Muscle layer of colon (tissue), 2 donors: ENCODE results near the gene BBS2.

Source experiments
- H3K27ac ChIP-seq: one replicate; pipeline ENCODE4 v1.7.0; 2013; ENCODE audit warnings: low read depth, mild to moderate bottlenecking, low read length, moderate library complexity
- H3K27me3 ChIP-seq, 2 donors: one replicate each; pipeline ENCODE4 v1.7.0; 2013; ENCODE audit warnings: low read length in 2 of 2, mild to moderate bottlenecking in 2 of 2; ENCODE audit not compliant: insufficient read depth in 2 of 2, control insufficient read depth in 1 of 2
- H3K36me3 ChIP-seq: one replicate; pipeline ENCODE4 v1.7.0; 2013; ENCODE audit warnings: mild to moderate bottlenecking, low read length; ENCODE audit not compliant: insufficient read depth
- H3K4me1 ChIP-seq: one replicate; pipeline ENCODE4 v1.7.0; 2013; ENCODE audit warnings: mild to moderate bottlenecking, low read length; ENCODE audit not compliant: insufficient read depth
- H3K4me3 ChIP-seq, 2 donors: one replicate each; pipeline ENCODE4 v1.7.0; 2013; ENCODE audit warnings: low read length in 2 of 2, low read depth in 1 of 2, mild to moderate bottlenecking in 1 of 2, moderate library complexity in 1 of 2
- H3K9ac ChIP-seq: one replicate; pipeline ENCODE4 v1.7.0; 2013; ENCODE audit warnings: low read length
- H3K9me3 ChIP-seq: one replicate; pipeline ENCODE4 v1.7.0; 2013; ENCODE audit warnings: mild to moderate bottlenecking, low read length
- donor health status: abdominal sarcoma.
- donor health status: Adenocarcinoma of cecum.

The BBS2 gene

DNA sequence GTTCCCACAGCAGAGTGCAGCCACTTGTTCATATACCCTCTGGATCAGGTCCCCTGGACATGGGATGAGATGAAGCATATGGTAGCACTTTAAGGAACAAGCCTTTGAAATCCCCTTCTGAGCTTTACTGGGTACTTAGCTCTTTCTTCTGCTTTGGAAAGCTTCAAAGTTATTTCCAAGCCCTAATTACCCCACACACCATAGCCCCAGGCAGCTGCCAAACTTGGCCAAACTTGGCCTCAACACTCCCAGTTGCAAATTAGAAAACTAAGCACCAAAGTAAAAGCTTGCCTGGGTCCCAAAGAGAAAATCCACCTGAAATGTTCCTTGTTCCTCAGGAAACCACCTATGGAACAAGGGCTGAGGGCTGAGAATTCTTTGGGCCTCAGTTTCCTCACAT, 29.3 kb upstream of the BBS2 start:
- Histone ChIP-seq H3K27ac (no peak overlapping the region), H3K9ac (no peak overlapping the region), H3K36me3 (no peaks in the 10 kb centered on the region)

DNA sequence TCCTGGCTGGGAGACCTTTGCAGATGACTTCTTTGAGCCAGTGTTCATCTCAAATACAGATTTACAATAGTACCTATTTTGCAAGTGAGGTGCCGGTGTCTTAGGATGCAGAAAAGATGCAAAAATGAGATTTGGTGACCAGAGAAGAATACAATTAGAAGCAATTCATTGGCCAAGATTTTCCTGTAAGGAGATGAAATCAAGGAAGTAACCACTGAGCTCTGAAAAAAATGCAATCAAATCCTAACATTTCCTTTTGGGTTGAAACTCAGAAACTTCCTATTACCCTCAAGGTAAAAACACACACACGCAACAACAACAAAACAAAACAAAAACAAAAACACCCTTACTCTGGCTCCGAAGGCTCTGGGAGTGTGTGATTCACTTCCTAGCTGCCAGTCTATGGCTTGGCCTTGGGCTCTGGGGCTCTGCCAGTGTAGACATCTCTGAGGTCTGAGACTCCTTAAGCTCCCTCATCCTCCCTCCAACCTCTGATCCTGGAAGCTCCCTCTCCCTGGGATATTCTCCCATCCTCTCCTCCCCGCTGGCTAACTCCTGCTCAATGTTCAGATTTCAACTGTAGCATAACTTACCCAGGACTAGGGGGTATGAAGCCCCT, 28.2 kb upstream of the BBS2 start:
- no peaks in the 10 kb centered on the region for H3K27me3 ChIP-seq
- H3K27ac ChIP-seq = no peak overlapping the region
- H3K4me1 ChIP-seq = peaks cover 7% of the 10 kb centered on the region
- no peak overlapping the region for H3K9ac ChIP-seq
- no peaks in the 10 kb centered on the region for H3K9me3 ChIP-seq
- no peaks in the 10 kb centered on the region for H3K36me3 ChIP-seq
- H3K4me3 ChIP-seq = no peak overlapping the region

More for the DNA sequence above, 29.3 kb upstream of the BBS2 start:
- H3K4me3 ChIP-seq = no peak overlapping the region
- peaks cover 7% of the 10 kb centered on the region for H3K4me1 ChIP-seq
- no peaks in the 10 kb centered on the region for H3K9me3 ChIP-seq
- H3K27me3 ChIP-seq = no peaks in the 10 kb centered on the region

DNA sequence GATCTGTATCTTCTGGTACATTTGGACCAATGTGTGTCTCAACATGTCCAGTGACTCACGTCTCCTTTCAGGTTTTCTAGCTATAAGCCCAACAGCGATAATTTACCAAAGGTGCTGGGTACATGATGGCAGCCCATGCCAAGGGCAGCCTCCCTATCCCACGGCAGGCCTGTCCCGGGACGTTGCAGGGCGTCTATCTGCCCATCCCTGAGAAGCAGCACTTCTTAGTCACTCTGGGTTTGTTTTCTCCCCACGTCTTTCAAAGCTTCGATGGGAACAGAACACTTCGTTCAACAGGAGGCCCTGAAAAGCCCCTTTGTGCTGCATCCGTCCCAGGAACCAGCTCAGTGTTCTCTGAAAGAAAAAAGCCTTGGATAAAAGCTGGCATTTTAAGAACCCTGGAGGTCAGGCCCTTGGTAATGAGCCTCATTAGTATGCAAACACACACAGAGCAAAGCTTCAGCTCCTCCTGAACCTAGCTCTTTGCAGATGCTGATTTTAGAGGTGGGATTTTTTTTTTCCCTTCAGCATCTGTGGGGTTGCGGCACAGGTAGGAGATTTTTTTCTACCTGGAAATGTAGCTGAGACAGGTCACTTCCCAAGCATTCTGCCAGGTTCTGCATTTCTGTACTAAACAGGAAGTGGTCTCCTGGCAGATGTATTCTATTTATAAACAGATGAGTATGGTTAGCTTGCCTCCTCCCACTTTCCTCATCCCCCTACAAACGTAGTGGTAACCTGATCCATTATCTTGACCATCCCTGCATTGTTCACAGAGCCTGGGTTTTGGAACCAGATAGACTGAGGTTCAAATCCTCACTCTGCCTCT, 27.5 kb upstream of the BBS2 start:
- Histone ChIP-seq H3K4me1 (peaks cover 7% of the 10 kb centered on the region), H3K36me3 (no peaks in the 10 kb centered on the region), H3K9ac (no peak overlapping the region), H3K27me3 (no peaks in the 10 kb centered on the region), H3K27ac (no peak overlapping the region), H3K9me3 (no peaks in the 10 kb centered on the region), H3K4me3 (no peak overlapping the region)

DNA sequence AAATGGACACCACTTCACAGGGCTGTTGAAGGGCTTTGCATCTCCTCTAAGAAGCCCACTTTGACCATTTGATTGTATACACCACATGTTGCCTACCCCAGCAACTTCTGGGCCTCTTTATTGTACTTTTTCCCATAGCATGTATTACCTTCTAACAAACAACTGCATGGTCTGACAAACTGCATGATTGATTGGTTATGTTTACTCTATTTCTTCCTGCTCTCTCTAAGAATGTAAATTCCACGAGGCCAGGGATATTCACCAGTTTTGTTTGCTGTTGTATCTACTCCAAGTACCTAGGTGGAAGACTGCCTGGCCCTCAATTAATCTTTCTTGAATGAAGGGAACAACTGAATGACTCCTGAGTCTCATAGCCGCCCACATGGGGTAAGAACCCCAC, 22.2 kb upstream of the BBS2 start:
- no peak overlapping the region for H3K27ac ChIP-seq
- no peaks in the 10 kb centered on the region for H3K36me3 ChIP-seq
- H3K4me3 ChIP-seq = no peak overlapping the region
- no peaks in the 10 kb centered on the region for H3K9me3 ChIP-seq
- H3K27me3 ChIP-seq = no peaks in the 10 kb centered on the region
- H3K9ac ChIP-seq = no peak overlapping the region
- H3K4me1 ChIP-seq = no peaks in the 10 kb centered on the region

DNA sequence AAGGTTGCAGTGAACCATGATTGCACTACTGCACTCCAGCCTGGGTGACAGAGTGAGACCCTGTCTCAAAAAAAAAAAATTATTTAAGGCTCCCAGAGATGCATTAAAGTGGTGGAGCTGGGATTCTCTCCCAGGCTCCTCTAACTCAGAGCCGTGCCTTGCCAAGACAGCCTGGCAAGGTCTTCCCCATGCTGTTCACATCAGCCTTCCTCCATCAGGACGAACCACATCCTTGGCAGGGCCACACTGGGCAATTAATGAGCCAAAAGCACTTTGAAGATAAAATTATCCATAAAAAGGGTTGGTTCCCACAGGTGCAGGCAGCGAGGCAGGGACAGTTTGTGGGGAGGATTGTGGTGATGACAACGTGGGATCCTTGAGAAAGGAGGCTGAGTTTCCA, 19.8 kb upstream of the BBS2 start:
- H3K36me3 ChIP-seq = no peaks in the 10 kb centered on the region
- no peak overlapping the region for H3K27ac ChIP-seq
- no peaks in the 10 kb centered on the region for H3K4me1 ChIP-seq
- H3K9me3 ChIP-seq = no peaks in the 10 kb centered on the region
- H3K27me3 ChIP-seq = no peaks in the 10 kb centered on the region
- no peak overlapping the region for H3K4me3 ChIP-seq
- H3K9ac ChIP-seq = no peak overlapping the region

DNA sequence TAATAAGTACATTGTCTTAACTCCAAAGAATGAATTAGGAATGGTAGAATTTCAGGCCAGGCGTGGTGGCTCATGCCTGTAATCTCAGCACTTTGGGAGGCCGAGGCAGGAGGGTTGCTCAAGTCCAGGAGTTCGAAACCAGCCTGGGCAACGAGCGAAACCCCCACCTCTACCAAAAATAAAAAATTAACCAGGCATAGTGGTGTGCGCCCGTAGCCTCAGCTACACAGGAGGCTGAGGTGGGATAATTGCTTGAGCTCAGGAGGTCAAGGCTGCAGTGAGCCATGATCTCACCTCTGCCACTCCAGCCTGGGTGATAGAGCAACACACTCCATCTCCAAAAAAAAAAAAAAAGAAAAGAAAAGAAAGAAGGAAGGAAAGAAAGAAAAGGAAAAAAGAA, 18.5 kb upstream of the BBS2 start:
- Histone ChIP-seq H3K27me3 (no peaks in the 10 kb centered on the region), H3K9ac (no peak overlapping the region), H3K36me3 (no peaks in the 10 kb centered on the region), H3K9me3 (no peaks in the 10 kb centered on the region), H3K4me3 (no peak overlapping the region), H3K27ac (no peak overlapping the region), H3K4me1 (no peaks in the 10 kb centered on the region)

DNA sequence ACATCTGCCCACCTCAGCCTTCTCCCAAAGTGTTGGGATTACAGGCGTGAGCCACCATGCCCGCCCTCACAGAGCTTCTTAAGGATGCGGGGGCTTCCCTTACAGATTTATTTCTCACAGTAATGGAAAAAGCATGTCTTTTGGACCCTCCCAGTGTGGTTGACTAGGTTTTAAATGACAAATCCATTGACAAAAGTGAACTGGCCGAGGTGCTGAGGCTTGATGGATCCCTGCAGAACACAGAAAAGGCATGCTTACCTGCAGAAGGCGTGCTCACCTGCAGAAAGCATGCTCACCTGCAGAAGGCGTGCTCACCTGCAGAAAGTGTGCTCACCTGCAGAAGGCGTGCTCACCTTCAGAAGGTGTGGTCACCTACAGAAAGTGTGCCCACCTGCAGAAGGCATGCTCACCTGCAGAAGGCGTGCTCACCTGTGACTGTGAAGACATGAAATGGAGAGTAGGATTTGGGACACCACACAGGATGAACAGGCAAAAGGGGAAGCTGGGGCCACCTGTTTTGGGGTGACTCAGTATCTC, 15.1 kb upstream of the BBS2 start:
- Histone ChIP-seq H3K27ac (no peak overlapping the region), H3K27me3 (no peaks in the 10 kb centered on the region), H3K36me3 (no peaks in the 10 kb centered on the region), H3K9me3 (no peaks in the 10 kb centered on the region), H3K9ac (no peak overlapping the region), H3K4me1 (no peaks in the 10 kb centered on the region), H3K4me3 (no peak overlapping the region)

DNA sequence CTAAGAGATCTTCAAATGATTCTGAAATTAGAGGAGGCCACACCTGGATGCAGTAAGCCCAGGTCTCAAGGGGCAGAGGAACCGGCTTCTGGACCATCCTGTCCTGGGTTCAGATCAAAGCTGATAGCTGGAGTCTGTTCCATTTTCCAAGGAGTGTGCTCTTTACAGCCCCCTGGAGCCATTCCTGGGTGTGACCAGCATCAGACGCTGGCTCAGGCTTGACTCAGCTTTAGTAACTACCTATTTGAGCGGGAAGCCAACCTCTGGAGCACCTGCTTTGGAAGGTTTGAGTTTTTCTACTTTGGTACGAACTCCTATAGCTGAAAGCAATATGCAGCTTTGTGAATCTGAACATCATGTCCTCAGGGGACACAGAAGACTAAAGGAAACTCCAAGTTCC, 12.9 kb upstream of the BBS2 start:
- no peaks in the 10 kb centered on the region for H3K4me1 ChIP-seq
- no peak overlapping the region for H3K9ac ChIP-seq
- no peaks in the 10 kb centered on the region for H3K36me3 ChIP-seq
- H3K27me3 ChIP-seq = no peaks in the 10 kb centered on the region
- no peak overlapping the region for H3K27ac ChIP-seq
- H3K4me3 ChIP-seq = no peak overlapping the region
- no peaks in the 10 kb centered on the region for H3K9me3 ChIP-seq

DNA sequence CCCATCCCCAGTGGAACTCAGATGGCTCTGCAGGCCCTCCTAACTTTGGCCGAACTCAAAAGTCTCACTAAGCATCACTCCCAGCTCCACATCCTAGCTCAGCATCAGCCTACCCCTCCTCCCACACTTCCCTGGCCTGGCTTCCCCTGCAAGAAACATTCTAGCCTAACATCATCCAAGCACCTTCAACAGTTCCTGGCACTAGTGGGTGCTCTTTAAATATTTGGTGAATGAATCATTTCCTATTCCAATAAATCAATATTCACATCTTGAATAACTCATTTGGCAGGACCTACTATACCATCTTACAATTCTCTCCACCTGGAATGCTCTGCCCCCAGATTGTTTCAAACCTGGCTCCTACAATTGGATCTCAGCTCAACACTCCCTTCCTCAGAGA, 11.0 kb upstream of the BBS2 start:
- no peaks in the 10 kb centered on the region for H3K9me3 ChIP-seq
- no peaks in the 10 kb centered on the region for H3K27me3 ChIP-seq
- H3K4me3 ChIP-seq = no peak overlapping the region
- no peak overlapping the region for H3K27ac ChIP-seq
- H3K36me3 ChIP-seq = no peaks in the 10 kb centered on the region
- no peaks in the 10 kb centered on the region for H3K4me1 ChIP-seq
- H3K9ac ChIP-seq = no peak overlapping the region

DNA sequence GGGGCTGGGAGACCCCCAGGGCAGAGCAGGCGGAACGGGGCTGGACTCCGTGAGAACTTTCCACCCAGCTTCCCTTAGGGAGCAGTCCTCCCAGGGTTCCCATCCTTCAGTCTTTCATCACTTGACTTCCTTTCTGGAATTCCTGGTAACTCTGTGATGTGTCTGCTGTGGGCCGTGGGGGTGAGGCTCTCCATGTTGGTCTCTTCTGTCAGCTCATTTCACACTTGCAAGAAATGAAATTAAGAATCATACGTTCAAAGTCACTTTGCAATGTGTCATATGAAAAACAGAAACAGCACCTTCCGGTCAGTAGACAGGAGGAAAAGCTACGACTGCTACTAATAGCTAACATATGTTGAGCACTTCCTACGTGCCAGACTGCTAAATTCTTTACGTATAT, 5.4 kb upstream of the BBS2 start:
- H3K4me1 ChIP-seq = peaks cover 5% of the 10 kb centered on the region
- no peak overlapping the region for H3K9ac ChIP-seq
- no peaks in the 10 kb centered on the region for H3K36me3 ChIP-seq
- H3K27ac ChIP-seq = no peak overlapping the region
- no peak overlapping the region for H3K4me3 ChIP-seq
- no peaks in the 10 kb centered on the region for H3K27me3 ChIP-seq
- no peaks in the 10 kb centered on the region for H3K9me3 ChIP-seq

DNA sequence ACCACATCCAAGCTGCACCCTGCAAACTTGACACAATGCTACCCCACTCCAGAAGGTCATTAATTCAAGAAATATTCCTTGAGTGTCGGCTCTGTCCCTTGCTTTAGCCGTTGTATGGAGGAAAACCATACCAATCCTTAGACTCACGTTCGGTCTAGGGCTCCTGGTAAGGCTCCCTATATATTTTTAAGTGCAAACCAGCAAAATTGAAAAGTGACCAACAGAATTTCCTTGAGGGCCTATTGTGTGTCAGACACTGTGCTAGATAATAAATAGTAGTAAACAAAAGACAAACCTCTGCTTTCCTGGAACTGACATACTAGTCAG, 390 bp upstream of the BBS2 start:
- H3K27me3 ChIP-seq = no peaks in the 10 kb centered on the region
- peak overlapping the region; percentile 11 for H3K9ac ChIP-seq
- peak overlapping the region; percentile 75 to 93 for H3K4me3 ChIP-seq
- H3K27ac ChIP-seq = peak overlapping the region; percentile 84
- H3K9me3 ChIP-seq = no peaks in the 10 kb centered on the region
- H3K36me3 ChIP-seq = no peaks in the 10 kb centered on the region
- peaks cover 37% of the 10 kb centered on the region for H3K4me1 ChIP-seq

DNA sequence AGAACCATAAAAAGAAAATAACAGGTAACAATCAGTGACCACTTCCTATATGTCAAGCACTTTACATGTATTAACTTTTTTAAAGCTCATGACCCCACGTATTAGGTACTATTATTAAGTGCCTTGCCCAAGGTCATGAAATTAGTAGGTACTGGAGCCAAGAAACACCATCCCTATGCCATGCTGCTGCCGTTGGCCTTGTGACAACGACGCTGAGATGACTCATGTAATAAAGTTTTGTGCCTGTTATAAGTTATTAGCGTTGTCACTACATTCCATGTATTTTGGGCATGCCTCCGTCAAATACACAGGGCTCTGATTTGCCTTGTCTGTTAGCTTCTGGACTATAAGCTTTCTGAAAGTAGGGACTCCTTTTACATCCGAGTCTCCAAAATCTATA, 1.4 kb downstream of the BBS2 start:
- H3K4me3 ChIP-seq = no peak overlapping the region
- no peak overlapping the region for H3K27ac ChIP-seq
- no peak overlapping the region for H3K9ac ChIP-seq

More for the DNA sequence above, 1.4 kb downstream of the BBS2 start:
- Histone ChIP-seq H3K9me3 (no peaks in the 10 kb centered on the region), H3K4me1 (peaks cover 41% of the 10 kb centered on the region), H3K36me3 (no peaks in the 10 kb centered on the region), H3K27me3 (no peaks in the 10 kb centered on the region)
